Bronchial epithelial cell (primary cell): ENCODE results near the gene AFF3. TPM values are rescaled to one million over a fixed set of nuclear protein-coding genes. Genes with fewer than 3 reads are reported as not detected.

Source experiments
- DNase-seq: peaks from one replicate; pipeline ENCODE4 v3.0.0-alpha.2; 2010; ENCODE audit warnings: low read depth
- FAIRE-seq: peaks from 2 replicates; lab custom pipeline; 2011; peaks lifted over from hg19 to GRCh38; lab: Jason Lieb, UNC
- H3K27me3 ChIP-seq: 2 replicates; pipeline ENCODE4 v1.5.1; 2011; ENCODE audit warnings: low read length; ENCODE audit not compliant: control insufficient read depth, insufficient read depth
- H3K36me3 ChIP-seq: 2 replicates; pipeline ENCODE4 v1.5.1; 2011; ENCODE audit warnings: low read length; ENCODE audit not compliant: control insufficient read depth, insufficient read depth
- H3K4me3 ChIP-seq: 2 replicates; pipeline ENCODE4 v1.5.1; 2011; ENCODE audit warnings: mild to moderate bottlenecking, low read depth, low read length, control low read depth
- total RNA-seq: library from RNA; depleted of rRNA; stranded (reverse); fragments of >200 nt; gene quantifications from 2 replicates; pipeline ENCODE4 v1.2.1, GENCODE V29; 2014
- TF ChIP-seq, protein P1 (sequence below): IDR thresholded peaks from 2 replicates; pipeline ENCODE4 v1.5.1; 2011; ENCODE audit warnings: mild to moderate bottlenecking, moderate library complexity, low read length, control low read depth, inconsistent platforms; ENCODE audit not compliant: insufficient read depth, severe bottlenecking

AFF3 gene
- total RNA-seq, 1 donor from 2014 or later, result not detected

DNA sequence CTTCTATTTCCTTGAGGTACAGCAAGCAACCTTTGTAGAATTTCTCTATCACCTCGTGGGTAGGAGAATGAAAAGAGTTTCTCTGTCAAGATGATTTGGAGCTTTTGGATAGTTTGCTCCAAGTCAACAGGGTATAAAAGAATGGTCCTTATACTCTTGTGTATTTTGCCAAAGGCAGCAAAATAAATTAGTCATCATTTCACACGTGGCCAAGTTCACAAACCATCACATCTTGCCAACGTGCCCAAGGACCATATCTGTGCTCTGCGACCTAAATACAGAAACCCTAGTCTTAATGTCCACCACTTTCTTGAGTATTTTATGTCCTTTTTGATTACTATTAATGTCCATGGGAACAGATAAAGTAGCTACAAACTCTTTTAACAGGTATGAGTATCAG lies 262.9 kb downstream of the AFF3 start:
- DNase-seq (no peak), FAIRE-seq (no peak)
- Histone ChIP-seq H3K4me3 (no peak overlapping the region), H3K36me3 (no peaks in the 10 kb centered on the region), H3K27me3 (no peaks in the 10 kb centered on the region)
- TF ChIP-seq, protein P1, sequence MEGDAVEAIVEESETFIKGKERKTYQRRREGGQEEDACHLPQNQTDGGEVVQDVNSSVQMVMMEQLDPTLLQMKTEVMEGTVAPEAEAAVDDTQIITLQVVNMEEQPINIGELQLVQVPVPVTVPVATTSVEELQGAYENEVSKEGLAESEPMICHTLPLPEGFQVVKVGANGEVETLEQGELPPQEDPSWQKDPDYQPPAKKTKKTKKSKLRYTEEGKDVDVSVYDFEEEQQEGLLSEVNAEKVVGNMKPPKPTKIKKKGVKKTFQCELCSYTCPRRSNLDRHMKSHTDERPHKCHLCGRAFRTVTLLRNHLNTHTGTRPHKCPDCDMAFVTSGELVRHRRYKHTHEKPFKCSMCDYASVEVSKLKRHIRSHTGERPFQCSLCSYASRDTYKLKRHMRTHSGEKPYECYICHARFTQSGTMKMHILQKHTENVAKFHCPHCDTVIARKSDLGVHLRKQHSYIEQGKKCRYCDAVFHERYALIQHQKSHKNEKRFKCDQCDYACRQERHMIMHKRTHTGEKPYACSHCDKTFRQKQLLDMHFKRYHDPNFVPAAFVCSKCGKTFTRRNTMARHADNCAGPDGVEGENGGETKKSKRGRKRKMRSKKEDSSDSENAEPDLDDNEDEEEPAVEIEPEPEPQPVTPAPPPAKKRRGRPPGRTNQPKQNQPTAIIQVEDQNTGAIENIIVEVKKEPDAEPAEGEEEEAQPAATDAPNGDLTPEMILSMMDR, result no peak

DNA sequence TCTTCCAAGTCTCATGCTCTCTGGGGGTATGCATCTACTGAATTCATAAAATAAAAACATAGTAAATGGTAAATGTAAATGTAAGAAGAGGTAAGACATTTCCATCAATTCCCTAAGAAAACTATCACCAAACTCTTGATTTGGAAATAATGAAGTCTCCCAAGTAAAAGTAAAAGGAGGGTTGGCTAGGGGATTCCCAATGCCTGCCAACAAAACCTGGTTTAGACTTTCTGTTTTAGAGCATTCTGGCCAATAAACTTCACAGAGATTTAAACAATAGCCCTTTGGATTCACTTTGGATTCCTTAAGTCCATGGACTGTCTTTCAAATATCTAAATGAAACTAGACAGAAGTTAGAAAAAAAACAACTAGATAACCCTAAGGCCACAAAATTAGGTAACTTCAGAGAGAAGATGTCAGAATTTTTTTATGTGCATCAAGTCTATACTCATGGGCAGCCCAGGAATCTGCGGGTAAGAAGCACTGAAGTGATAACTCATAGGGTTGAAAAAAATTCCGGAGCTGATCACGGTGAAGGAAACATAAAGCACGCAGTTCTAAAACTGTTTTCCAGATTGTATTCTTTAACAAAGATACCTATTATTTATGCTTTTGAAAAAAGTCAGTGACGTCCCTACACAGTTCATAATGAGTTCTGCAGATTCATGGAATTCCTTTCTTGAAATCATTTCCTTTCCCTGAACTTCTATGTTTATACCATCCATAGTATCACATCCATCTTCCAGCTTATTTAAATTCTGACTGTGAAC lies 263.6 kb downstream of the AFF3 start:
- no peak for DNase-seq
- no peak for FAIRE-seq
- Histone ChIP-seq H3K4me3 (no peak overlapping the region), H3K27me3 (no peaks in the 10 kb centered on the region), H3K36me3 (no peaks in the 10 kb centered on the region)
- TF ChIP-seq, protein P1, result no peak

DNA sequence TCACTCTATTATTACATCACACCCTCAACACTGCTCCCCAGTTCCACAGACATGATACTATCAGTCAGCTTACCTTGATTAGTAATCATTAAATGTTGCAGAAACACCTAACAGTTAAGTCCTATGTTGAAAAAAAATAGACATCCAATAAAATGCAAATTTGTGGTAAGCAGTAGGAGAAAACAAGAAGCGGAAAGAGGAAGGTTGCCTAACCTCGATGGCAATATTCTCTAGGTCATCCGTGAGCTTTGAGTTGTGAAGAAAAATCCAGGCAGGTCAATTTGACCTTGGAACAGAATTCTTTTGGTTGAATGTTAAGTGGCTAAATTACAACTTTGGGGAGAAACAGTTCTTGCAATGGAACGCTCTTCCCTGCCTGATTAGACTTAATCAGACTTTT lies 264.4 kb downstream of the AFF3 start:
- no peak for DNase-seq
- Histone ChIP-seq H3K27me3 (no peaks in the 10 kb centered on the region), H3K4me3 (no peak overlapping the region), H3K36me3 (no peaks in the 10 kb centered on the region)
- no peak for FAIRE-seq
- TF ChIP-seq, protein P1, result no peak

DNA sequence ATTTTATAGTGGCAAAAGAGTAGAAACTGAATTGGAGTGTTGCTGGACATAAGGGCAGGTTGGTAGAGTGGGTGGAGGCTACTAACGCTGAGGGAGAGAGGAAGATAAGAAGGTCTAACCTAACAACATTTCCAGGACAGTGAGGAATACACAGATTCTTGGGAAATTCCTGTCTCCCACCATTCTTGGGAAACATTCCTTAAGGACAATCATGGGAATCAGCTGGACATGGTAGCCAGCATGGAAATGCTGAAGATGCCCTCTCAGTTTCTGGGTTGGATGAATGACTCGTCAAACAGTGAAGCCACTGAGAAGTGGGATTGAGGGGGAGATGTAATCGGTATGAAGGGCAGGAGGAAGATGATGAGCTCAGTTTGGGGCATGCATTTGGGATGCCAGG lies 265.4 kb downstream of the AFF3 start:
- FAIRE-seq (no peak), DNase-seq (no peak)
- H3K4me3 ChIP-seq, result no peak overlapping the region
- no peaks in the 10 kb centered on the region for H3K36me3 ChIP-seq
- H3K27me3 ChIP-seq, result no peaks in the 10 kb centered on the region
- TF ChIP-seq, protein P1, result no peak

DNA sequence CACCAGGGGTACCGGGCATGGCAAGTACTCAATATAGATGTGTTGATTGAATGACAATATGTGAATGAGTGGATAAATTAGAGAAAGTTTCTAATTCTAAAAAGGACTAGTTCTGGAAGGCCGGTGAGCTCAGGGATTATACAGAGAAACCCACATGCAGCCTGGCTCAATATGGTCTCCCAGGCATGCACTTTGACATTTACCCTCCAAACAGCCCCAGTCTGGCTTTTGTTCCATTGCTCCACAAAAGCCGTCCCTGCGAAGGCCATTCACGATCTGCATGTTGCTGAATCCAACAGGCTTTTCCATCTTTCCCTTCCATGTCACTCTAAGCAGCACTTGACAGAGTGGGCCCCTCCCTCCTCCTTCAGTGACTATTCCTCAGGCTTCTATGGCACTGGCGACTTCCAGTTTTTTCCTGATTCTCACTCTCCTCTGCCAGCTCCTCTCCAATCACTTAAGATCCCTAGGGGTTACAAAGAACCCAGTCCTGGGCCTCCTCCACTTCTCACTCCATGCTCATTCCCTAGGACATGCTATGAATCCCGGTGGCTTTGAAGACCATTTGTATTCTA lies 266.7 kb downstream of the AFF3 start:
- TF ChIP-seq, protein P1, result no peak
- Histone ChIP-seq H3K27me3 (no peaks in the 10 kb centered on the region), H3K4me3 (no peak overlapping the region), H3K36me3 (no peaks in the 10 kb centered on the region)
- no peak for FAIRE-seq
- no peak for DNase-seq
